Right lobe of liver (tissue), 4 donors: ENCODE results near the gene MGME1.

ENCODE experiments used
- POLR2A ChIP-seq: fragments of 450-650 bp; IDR thresholded peaks from one replicate; pipeline ENCODE4 v1.6.1; 2017; ENCODE audit warnings: antibody characterized with exemption, mild to moderate bottlenecking
- TF ChIP-seq, protein P1 (sequence below), 4 donors: fragments of 200-600 bp in 3 of 4; fragments of 450-650 bp in 1 of 4; IDR thresholded peaks; one replicate each; pipeline versions ENCODE4 v1.5.1 to v1.8.0; 2016 to 2022; ENCODE audit warnings: antibody characterized with exemption in 4 of 4, mild to moderate bottlenecking in 2 of 4
- donor health status: DM: no; HTN: no; CAD: no.
- donor health status: DM: no; HTN: no; CAD: no.
- donor health status: DM: no; HTN: yes; CAD: no.

DNA sequence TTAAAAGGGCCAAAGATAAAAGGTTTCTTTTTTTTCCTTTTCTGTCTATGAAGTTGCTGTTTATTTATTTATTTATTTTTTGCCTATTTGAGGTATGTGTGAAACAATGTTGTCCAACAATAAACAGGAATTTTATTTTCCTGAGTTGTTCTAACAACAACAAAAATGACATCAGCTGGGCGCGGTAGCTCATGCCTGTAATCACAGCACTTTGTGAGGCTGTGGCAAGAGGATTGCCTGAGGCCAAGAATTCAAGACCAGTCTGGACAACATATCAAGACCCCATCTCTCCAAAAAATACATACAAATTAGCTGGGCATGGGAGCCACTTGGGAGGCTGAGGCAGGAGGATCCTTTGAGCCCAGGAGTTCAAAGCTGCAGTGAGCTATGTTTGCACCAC, 44.1 kb downstream of the MGME1 start:
- TF ChIP-seq, protein P1, sequence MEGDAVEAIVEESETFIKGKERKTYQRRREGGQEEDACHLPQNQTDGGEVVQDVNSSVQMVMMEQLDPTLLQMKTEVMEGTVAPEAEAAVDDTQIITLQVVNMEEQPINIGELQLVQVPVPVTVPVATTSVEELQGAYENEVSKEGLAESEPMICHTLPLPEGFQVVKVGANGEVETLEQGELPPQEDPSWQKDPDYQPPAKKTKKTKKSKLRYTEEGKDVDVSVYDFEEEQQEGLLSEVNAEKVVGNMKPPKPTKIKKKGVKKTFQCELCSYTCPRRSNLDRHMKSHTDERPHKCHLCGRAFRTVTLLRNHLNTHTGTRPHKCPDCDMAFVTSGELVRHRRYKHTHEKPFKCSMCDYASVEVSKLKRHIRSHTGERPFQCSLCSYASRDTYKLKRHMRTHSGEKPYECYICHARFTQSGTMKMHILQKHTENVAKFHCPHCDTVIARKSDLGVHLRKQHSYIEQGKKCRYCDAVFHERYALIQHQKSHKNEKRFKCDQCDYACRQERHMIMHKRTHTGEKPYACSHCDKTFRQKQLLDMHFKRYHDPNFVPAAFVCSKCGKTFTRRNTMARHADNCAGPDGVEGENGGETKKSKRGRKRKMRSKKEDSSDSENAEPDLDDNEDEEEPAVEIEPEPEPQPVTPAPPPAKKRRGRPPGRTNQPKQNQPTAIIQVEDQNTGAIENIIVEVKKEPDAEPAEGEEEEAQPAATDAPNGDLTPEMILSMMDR (IDR thresholded peaks at IDR 0.05) = no peak
- no peak for TF ChIP-seq POLR2A
